Measurements from ENCODE around the gene MEF2C. TPM values are rescaled to one million over a fixed set of nuclear protein-coding genes. Genes with fewer than 3 reads are reported as not detected.

MEF2C gene
- total RNA-seq, 1 experiment from 2014 or later, result 13.0 TPM

DNA sequence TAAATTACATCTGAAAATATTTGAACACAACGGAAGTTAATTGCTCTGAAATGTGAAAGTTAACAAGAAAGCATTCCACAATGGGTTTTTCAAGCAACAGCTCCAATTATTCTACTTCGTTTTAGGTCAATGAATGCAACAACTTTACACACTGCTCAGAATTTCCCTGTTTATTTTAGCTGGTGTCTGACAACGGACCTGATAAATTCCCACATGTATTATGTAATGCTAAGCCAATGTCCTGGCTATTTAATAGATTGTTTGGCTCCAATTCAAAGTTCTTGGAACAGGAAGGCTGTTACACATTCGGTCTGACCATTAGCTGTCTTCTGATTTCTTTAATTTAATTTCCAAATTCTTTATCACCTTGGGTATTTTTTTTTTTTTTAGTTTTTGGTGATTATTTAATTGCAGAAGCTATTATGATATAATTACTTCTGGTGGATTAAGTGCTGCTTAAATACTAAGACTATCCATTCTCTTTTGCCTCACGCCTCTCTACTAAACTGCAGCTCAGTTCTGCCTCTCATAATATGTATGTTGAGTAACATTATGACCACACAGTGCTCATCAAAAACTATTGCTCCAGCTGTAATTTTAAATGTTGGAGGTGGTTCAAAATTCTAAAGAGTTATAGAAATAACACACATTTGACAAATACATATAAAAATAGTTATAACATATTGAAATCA, 57.9 kb downstream of the MEF2C start:
- H3K27me3 ChIP-seq (ENCODE audit: insufficient read depth, low read length), result no peaks in the 10 kb centered on the region
- H3K9me3 ChIP-seq (ENCODE audit: control insufficient read depth in 1 of 2, insufficient read depth in 1 of 2, low read depth in 1 of 2, low read length in 2 of 2), result no peaks in the 10 kb centered on the region
- peak overlapping the region; percentile 45; the same call in 1 of the 2 replicates for H3K9ac ChIP-seq (ENCODE audit: low read length)
- peak overlapping the region; percentile 72; the same call in 1 of the 2 replicates for H3K27ac ChIP-seq (ENCODE audit: low read depth, low read length)
- no peaks in the 10 kb centered on the region for H3K79me2 ChIP-seq (ENCODE audit: insufficient read depth, low read length)
- peak overlapping the region in 1 of 2 experiments; percentile 50 for H3K4me3 ChIP-seq (replicated peaks in 1 of 2; ENCODE audit: low read depth in 1 of 2, low read length in 2 of 2)
- H4K20me1 ChIP-seq (ENCODE audit: insufficient read depth), result no peaks in the 10 kb centered on the region
- ChIA-PET POLR2A (interaction anchor here (0.8 to 1.6 kb wide), 2 partner anchors 36 to 58 kb away, joined by 4 to 5 read pairs; partner anchors contain the start of gene MEF2C), CTCF (no interaction called here), RAD21 (ENCODE audit: low non-redundant PET in 1 of 2, low total read pairs in 2 of 2, uncharacterized antibody in 2 of 2, unreplicated experiment in 2 of 2) (no interaction called here)
- peaks cover 34 to 51% of the 10 kb centered on the region in 2 experiments for H3K4me1 ChIP-seq (ENCODE audit: control insufficient read depth in 1 of 2, insufficient read depth in 2 of 2, low read length in 2 of 2)
- DNase-seq (ENCODE audit: low read depth, low spot score) (no peak), ATAC-seq (no peak)
- no peaks in the 10 kb centered on the region for H3K9me2 ChIP-seq (ENCODE audit: insufficient read depth)
- no peak for TF ChIP-seq TCF7L2 (IDR thresholded peaks at IDR 0.05; ENCODE audit: borderline replicate concordance, extremely low read depth, insufficient read depth, insufficient read length)
- TF ChIP-seq ZNF274 (IDR thresholded peaks at IDR 0.05; ENCODE audit: low read depth, low read length), result no peak
- TF ChIP-seq ZBTB33 (IDR thresholded peaks at IDR 0.05; ENCODE audit: extremely low read depth, insufficient replicate concordance, low read length), result no peak
- no peak for TF ChIP-seq EZH2phosphoT487 (IDR thresholded peaks at IDR 0.05; ENCODE audit: borderline replicate concordance)
- no peak for TF ChIP-seq ZFX (IDR thresholded peaks at IDR 0.05)
- TF ChIP-seq, protein P1, sequence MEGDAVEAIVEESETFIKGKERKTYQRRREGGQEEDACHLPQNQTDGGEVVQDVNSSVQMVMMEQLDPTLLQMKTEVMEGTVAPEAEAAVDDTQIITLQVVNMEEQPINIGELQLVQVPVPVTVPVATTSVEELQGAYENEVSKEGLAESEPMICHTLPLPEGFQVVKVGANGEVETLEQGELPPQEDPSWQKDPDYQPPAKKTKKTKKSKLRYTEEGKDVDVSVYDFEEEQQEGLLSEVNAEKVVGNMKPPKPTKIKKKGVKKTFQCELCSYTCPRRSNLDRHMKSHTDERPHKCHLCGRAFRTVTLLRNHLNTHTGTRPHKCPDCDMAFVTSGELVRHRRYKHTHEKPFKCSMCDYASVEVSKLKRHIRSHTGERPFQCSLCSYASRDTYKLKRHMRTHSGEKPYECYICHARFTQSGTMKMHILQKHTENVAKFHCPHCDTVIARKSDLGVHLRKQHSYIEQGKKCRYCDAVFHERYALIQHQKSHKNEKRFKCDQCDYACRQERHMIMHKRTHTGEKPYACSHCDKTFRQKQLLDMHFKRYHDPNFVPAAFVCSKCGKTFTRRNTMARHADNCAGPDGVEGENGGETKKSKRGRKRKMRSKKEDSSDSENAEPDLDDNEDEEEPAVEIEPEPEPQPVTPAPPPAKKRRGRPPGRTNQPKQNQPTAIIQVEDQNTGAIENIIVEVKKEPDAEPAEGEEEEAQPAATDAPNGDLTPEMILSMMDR (IDR thresholded peaks at IDR 0.05 in 2 of 3, conservative IDR thresholded peaks at IDR 0.05 in 1 of 3; ENCODE audit: borderline replicate concordance in 1 of 3, insufficient read depth in 1 of 3, low read depth in 2 of 3, low read length in 2 of 3), result no peak
- TF ChIP-seq MAX (IDR thresholded peaks at IDR 0.05), result no peak
- no peak for TF ChIP-seq REST (IDR thresholded peaks at IDR 0.05; ENCODE audit: low read depth)
- TF ChIP-seq POLR2A (IDR thresholded peaks at IDR 0.05; ENCODE audit: borderline replicate concordance, extremely low read depth, insufficient read depth, insufficient read length), result no peak
- no peak for TF ChIP-seq RAD21 (IDR thresholded peaks at IDR 0.05; ENCODE audit: low read depth)
- TF ChIP-seq CBX3 (IDR thresholded peaks at IDR 0.05; ENCODE audit: low read depth), result no peak
- TF ChIP-seq CEBPB (IDR thresholded peaks at IDR 0.05; ENCODE audit: low read depth), result no peak
- TF ChIP-seq EZH2 (IDR thresholded peaks at IDR 0.05), result no peak
- TF ChIP-seq FOSL1 (IDR thresholded peaks at IDR 0.05; ENCODE audit: low read depth), result no peak
- TF ChIP-seq YY1 (IDR thresholded peaks at IDR 0.05; ENCODE audit: extremely low read depth, insufficient replicate concordance, low read depth, low read length), result no peak
- TF ChIP-seq SRF (IDR thresholded peaks at IDR 0.05; ENCODE audit: low read depth), result no peak
- no peak for TF ChIP-seq SIN3A (IDR thresholded peaks at IDR 0.05; ENCODE audit: low read depth)
- no peak for TF ChIP-seq ELF1 (IDR thresholded peaks at IDR 0.05; ENCODE audit: borderline replicate concordance, low read depth)
- TF ChIP-seq ATF3 (IDR thresholded peaks at IDR 0.05), result no peak
- TF ChIP-seq EGR1 (IDR thresholded peaks at IDR 0.05; ENCODE audit: low read depth), result no peak
- BruUV-seq (replicated peaks), result no TSS peak
- H3K36me3 ChIP-seq (ENCODE audit: control insufficient read depth in 1 of 2, insufficient read depth in 2 of 2, low read length in 2 of 2), result no peaks in the 10 kb centered on the region
- peak overlapping the region; percentile 76 for H2AFZ ChIP-seq (ENCODE audit: low read depth, low read length, poor library complexity, severe bottlenecking)
- H3K4me2 ChIP-seq (ENCODE audit: low read length), result peak overlapping the region; percentile 81
- intact Hi-C loops (cut with micrococcal nuclease), result no loop called here
